ENCODE results near the gene MCAT. TPM values are rescaled to one million over a fixed set of nuclear protein-coding genes. Genes with fewer than 3 reads are reported as not detected.

MCAT gene
- 12.7 TPM for polyA plus RNA-seq (ENCODE audit: insufficient read length)

- peak; percentile 84 for DNase-seq
Observed at GRCh38 chr22:43142880-43143562, at the start of gene MCAT. MCAT (minus strand) TSS chr22:43143398; CDS start chr22:43143348, 50 bp downstream.

- DNase-seq = no peak
Observed at GRCh38 chr22:43191831-43192230, 48.6 kb upstream of the MCAT start.

GRCh38 chr22:43188829-43189545 is 45.8 kb upstream of the MCAT start:
- no peak for DNase-seq

- peak; percentile 99 for DNase-seq
Observed at GRCh38 chr22:43187171-43188099, 44.2 kb upstream of the MCAT start.

GRCh38 chr22:43186272-43187170 is 43.3 kb upstream of the MCAT start, which contains the start of gene TTLL12:
TTLL12 (minus strand) TSS chr22:43187134; CDS start chr22:43187069, 65 bp downstream.
- DNase-seq = peak; percentile 64

GRCh38 chr22:43185860-43186261 is 42.7 kb upstream of the MCAT start:
- DNase-seq = peak; percentile 35

- DNase-seq = no peak
Observed at GRCh38 chr22:43183496-43184277, 40.5 kb upstream of the MCAT start.

- no peak for DNase-seq
Observed at GRCh38 chr22:43182726-43183125, 39.5 kb upstream of the MCAT start.

GRCh38 chr22:43182118-43182517 is 38.9 kb upstream of the MCAT start:
- no peak for DNase-seq

- DNase-seq = no peak
Observed at GRCh38 chr22:43181321-43182076, 38.3 kb upstream of the MCAT start.

- no peak for DNase-seq
Observed at GRCh38 chr22:43180670-43181069, 37.5 kb upstream of the MCAT start.

GRCh38 chr22:43179911-43180195 is 36.7 kb upstream of the MCAT start:
- DNase-seq = no peak

GRCh38 chr22:43179146-43179910 is 36.1 kb upstream of the MCAT start:
- DNase-seq = no peak

- DNase-seq = no peak
Observed at GRCh38 chr22:43177479-43177878, 34.3 kb upstream of the MCAT start.

GRCh38 chr22:43176090-43176489 is 32.9 kb upstream of the MCAT start:
- DNase-seq = no peak

GRCh38 chr22:43174941-43175531 is 31.8 kb upstream of the MCAT start:
- no peak for DNase-seq

- no peak for DNase-seq
Observed at GRCh38 chr22:43173976-43174720, 30.9 kb upstream of the MCAT start.

GRCh38 chr22:43173566-43173965 is 30.4 kb upstream of the MCAT start:
- no peak for DNase-seq
